Right cardiac atrium (tissue), 5 donors: ENCODE measurements around the gene SPACA4. TPM values are rescaled to one million over a fixed set of nuclear protein-coding genes. Genes with fewer than 3 reads are reported as not detected.
A peak's percentile ranks its signal among the peaks of the same experiment; 100 is the strongest.
"Not testable (repeated sequence)": the region's sequence is repeated elsewhere in the genome, so short reads cannot be mapped to it uniquely, and the experiment has no call there.

Experiments
- ATAC-seq, 2 donors: fragments of 200-7000 bp; cut with Tn5 transposase; one replicate each; pipeline versions ENCODE4 v1.8.0 to v1.9.1; 2020; ENCODE audit warnings: moderate library complexity in 2 of 2, mild to moderate bottlenecking in 1 of 2
- DNase-seq, 3 donors: peaks; one replicate each; pipeline ENCODE4 v3.0.0-alpha.2; 2020
- H3K27ac ChIP-seq: one replicate; pipeline ENCODE4 v1.5.1; 2013; ENCODE audit warnings: mild to moderate bottlenecking, low read length, control low read depth, moderate library complexity
- H3K27me3 ChIP-seq: one replicate; pipeline ENCODE4 v1.6.1; 2013; ENCODE audit not compliant: control insufficient read depth, insufficient read depth
- H3K4me1 ChIP-seq: one replicate; pipeline ENCODE4 v1.6.1; 2013; ENCODE audit warnings: low read length; ENCODE audit not compliant: control insufficient read depth, insufficient read depth
- H3K4me3 ChIP-seq: one replicate; pipeline ENCODE4 v1.5.1; 2013; ENCODE audit warnings: low read length, control low read depth
- H3K9me3 ChIP-seq: one replicate; pipeline ENCODE4 v1.6.1; 2013; ENCODE audit warnings: low read length; ENCODE audit not compliant: control insufficient read depth
- WGBS: extraction: QIAGEN DNeasy Blood & Tissue Kit; methylation state at CpG from one replicate; pipeline ENCODE4 v1.1.7; 2013; 5-methylcytosine and 5-hydroxymethylcytosine counted together
- intact Hi-C, 4 donors: fragments of 100-400 bp; cut with DNase I; formaldehyde crosslinking; loops; one replicate each; pipeline versions ENCODE4 v1.11.0 to v1.14.0; 2022 to 2023
- polyA plus RNA-seq: library from polyadenylated mRNA; stranded (reverse); fragments of 200-250 nt; gene quantifications from one replicate; pipeline ENCODE4 v1.2.3, GENCODE V29; 2013
- total RNA-seq, 4 donors: library from RNA; stranded (reverse); fragmentation: NEBNext Ultra II Directional; extraction: Animal tissue kit (Norgen Biotek cat#: 25700); gene quantifications; one replicate each; pipeline ENCODE4 v1.2.1, GENCODE V29; 2021
- donor health status: healthy with polysubstance abuse.
- donor health status: DM: no; HTN: yes; CAD: no.
- donor health status: DM: no; HTN: no; CAD: no.
- donor health status: DM: no; HTN: yes; CAD: no; lungs with severe emphysema.
- donor health status: DM: yes; HTN: yes; CAD: no.

SPACA4 gene
- total and polyA plus RNA-seq, 5 donors = not detected

GRCh38 chr19:48575931-48576622, 30.5 kb upstream of the SPACA4 start:
- Histone ChIP-seq H3K27me3 (no peaks in the 10 kb centered on the region), H3K9me3 (no peaks in the 10 kb centered on the region), H3K4me3 (no peak overlapping the region), H3K27ac (no peak overlapping the region), H3K4me1 (no peaks in the 10 kb centered on the region)
- ATAC-seq (no peak), DNase-seq (no peak)
- WGBS = 76% methylated on average over 23 of the region's 23 CpGs
- intact Hi-C loops = no loop called here

- H3K9me3 ChIP-seq, H3K27me3 ChIP-seq, ATAC-seq, H3K4me1 ChIP-seq, H3K27ac ChIP-seq, intact Hi-C loops, DNase-seq, H3K4me3 ChIP-seq: not testable (repeated sequence)
- 94% methylated on average over 7 of the region's 7 CpGs for WGBS
Measured at GRCh38 chr19:48577908-48578307, 28.6 kb upstream of the SPACA4 start.

DNA sequence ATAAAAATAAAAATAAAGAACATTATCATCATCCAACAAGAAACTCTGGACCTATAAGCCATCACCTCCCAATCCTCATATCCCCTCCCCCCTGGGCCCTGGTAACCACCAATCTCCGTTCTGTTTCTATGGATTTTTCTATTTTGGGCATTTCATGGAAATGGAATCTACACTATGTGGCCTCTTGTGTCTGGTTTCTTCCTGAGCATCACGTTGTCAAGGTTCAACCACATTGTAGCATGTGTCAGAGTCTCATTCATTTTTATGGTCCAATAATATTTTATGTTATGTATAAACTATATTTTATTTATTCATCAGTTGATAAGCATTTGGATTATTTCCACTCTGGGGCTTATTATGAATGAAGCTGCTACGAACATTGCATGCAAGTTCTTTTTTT, 27.7 kb upstream of the SPACA4 start:
- ATAC-seq (no peak), DNase-seq (no peak)
- H3K4me1 ChIP-seq = no peaks in the 10 kb centered on the region
- H3K27ac ChIP-seq = no peak overlapping the region
- H3K9me3 ChIP-seq = no peaks in the 10 kb centered on the region
- no peak overlapping the region for H3K4me3 ChIP-seq
- WGBS = 33% methylated on average over 3 of the region's 3 CpGs
- H3K27me3 ChIP-seq = no peaks in the 10 kb centered on the region
- intact Hi-C loops = no loop called here

DNA sequence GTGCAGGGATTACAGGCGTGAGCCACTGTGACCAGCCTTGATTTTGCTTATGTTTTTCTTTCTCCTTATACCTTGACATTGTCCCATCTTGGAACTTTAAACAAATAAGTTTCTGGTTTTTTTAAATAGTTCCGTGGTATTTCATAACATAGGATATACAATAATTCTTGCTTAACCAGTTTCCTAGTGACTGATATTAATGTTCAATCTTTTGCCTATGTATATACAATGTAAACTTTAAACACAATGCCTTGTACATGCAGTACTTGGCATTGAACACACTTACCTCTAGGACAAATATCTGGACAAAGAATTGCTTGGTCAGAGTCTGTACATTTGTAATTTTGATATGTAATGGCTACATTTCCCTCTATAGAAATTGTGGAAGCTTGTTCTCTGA, 24.4 kb upstream of the SPACA4 start:
- ATAC-seq (no peak), DNase-seq (no peak)
- no peak overlapping the region for H3K4me3 ChIP-seq
- H3K9me3 ChIP-seq = no peaks in the 10 kb centered on the region
- intact Hi-C loops = loop anchor here in 3 of 4 donors (5.0 to 10.0 kb wide), 3 partner anchors 75 to 267 kb away; no protein-coding TSS in a partner anchor
- no peaks in the 10 kb centered on the region for H3K27me3 ChIP-seq
- WGBS = 82% methylated on average over 2 of the region's 2 CpGs
- H3K27ac ChIP-seq = no peak overlapping the region
- H3K4me1 ChIP-seq = no peaks in the 10 kb centered on the region

DNA sequence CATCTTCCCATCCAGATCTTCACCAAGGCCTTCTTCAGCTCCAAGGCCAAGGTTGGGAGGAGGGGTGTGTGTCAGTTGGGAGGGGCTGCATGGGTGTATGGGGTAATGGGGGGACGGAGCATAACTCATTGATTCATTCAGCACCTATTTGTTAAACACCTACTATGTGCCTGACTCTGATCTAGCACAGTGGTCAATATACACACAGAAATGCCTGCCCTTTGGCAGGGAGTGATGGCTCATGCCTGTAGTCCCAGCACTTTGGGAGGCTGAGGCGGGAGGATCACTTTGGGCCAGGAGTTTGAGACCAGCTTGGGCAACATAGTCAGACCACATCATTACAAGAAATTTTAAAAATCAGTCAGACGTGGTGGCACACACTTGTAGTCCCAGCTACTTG, 19.2 kb upstream of the SPACA4 start:
- 94% methylated on average over 3 of the region's 3 CpGs for WGBS
- ATAC-seq (no peak), DNase-seq (no peak)
- no peak overlapping the region for H3K27ac ChIP-seq
- no peaks in the 10 kb centered on the region for H3K4me1 ChIP-seq
- no peaks in the 10 kb centered on the region for H3K9me3 ChIP-seq
- no peaks in the 10 kb centered on the region for H3K27me3 ChIP-seq
- intact Hi-C loops = loop anchor here in 3 of 4 donors (5.0 to 10.0 kb wide), 4 partner anchors 85 to 273 kb away; no protein-coding TSS in a partner anchor
- no peak overlapping the region for H3K4me3 ChIP-seq

DNA sequence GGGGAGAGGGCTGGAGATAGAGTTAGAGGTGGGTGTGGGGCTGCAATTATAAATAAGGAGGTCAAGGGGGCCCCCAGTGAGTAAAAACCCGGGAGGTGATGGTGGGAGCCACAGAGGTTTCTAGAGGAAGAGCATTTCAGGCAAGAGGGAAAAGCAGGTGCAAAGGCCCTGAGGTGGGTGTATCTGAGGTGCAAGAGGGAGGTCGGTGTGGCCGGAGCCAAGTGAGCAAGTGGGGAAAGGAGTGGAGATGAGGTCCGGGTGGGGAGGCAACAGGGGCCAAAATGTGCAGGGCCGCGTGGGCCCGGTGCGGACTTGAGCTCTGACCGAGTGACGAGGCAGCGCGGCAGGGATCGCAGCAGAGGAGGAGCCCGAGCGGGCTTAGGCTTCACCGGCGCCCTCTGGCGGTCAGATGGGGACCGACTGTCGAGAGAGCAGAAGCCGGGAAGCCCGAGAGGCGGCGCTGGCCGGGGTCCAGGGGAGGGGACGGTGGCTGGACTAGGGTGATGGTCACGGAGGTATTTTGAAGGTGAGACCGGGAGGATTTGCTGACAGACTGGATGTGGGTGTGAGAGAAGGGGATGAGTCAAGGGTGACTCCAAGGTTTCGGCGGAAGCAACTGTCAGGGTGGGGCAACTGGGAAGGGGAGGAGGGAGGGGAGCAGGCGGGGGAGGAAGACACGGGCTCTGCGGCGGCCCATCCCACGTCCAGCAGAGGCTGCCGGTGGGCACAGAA, 17.7 kb upstream of the SPACA4 start:
- H3K4me3 ChIP-seq = peak overlapping the region; percentile 23
- WGBS = 5% methylated on average over 36 of the region's 36 CpGs
- no peaks in the 10 kb centered on the region for H3K4me1 ChIP-seq
- H3K9me3 ChIP-seq = no peaks in the 10 kb centered on the region
- DNase-seq (peak; percentile 94 to 98 (median 98)), ATAC-seq (peak; percentile 88 to 89)
- no peak overlapping the region for H3K27ac ChIP-seq
- intact Hi-C loops = loop anchor here in 3 of 4 donors (5.0 to 10.0 kb wide), 4 partner anchors 87 to 274 kb away; no protein-coding TSS in a partner anchor
- no peaks in the 10 kb centered on the region for H3K27me3 ChIP-seq

DNA sequence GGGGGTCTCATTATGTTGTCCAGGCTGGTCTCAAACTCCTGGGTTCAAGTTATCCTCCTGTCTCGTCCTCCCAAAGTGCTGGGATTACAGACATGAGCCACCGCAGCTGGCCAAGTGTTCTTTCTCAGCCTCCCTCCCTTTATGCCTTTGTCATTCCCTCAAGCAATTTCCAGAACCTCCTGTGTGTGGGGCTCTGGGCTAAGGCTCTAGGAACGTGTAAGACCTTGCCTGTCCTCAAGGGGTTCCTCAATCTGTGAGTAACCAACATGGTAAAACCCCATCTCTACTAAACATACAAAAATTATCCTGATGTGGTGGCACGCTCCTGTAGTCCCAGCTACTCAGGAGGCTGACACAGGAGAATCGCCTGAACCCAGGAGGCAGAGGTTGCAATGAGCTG, 15.5 kb upstream of the SPACA4 start:
- H3K27me3 ChIP-seq = no peaks in the 10 kb centered on the region
- no peak overlapping the region for H3K27ac ChIP-seq
- H3K4me1 ChIP-seq = no peaks in the 10 kb centered on the region
- DNase-seq (no peak), ATAC-seq (no peak)
- no peaks in the 10 kb centered on the region for H3K9me3 ChIP-seq
- WGBS = 77% methylated on average over 5 of the region's 5 CpGs
- intact Hi-C loops = no loop called here
- H3K4me3 ChIP-seq = no peak overlapping the region

DNA sequence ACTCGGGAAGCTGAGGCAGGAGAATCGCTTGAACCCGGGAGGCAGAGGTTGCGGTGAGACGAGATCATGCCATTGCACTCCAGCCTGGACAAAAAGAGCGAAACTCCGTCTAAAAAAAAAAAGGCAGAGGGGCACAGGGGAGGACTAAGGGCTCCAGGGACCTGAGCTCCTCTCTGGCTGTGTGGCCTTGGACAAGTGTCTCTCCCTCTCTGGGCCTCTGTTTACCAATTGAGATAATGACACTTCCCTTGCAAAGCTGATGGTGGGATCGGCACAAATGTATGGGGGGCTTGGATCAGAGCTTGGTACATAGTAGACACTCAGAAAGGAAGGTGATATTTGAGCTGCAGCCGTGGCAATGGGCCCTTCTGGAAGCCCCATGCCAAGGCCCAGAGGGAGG, 11.4 kb upstream of the SPACA4 start:
- no peak for ATAC-seq
- Histone ChIP-seq H3K27ac (no peak overlapping the region), H3K4me3 (no peak overlapping the region), H3K27me3 (no peaks in the 10 kb centered on the region), H3K4me1 (no peaks in the 10 kb centered on the region), H3K9me3 (no peaks in the 10 kb centered on the region)
- intact Hi-C loops = no loop called here
- no peak for DNase-seq
- WGBS = 86% methylated on average over 9 of the region's 9 CpGs

GRCh38 chr19:48595833-48596232, 10.7 kb upstream of the SPACA4 start:
- H3K27me3 ChIP-seq = no peaks in the 10 kb centered on the region
- no peak overlapping the region for H3K27ac ChIP-seq
- ATAC-seq (no peak), DNase-seq (no peak)
- WGBS = 68% methylated on average over 6 of the region's 6 CpGs
- H3K4me3 ChIP-seq = no peak overlapping the region
- no peaks in the 10 kb centered on the region for H3K9me3 ChIP-seq
- H3K4me1 ChIP-seq = no peaks in the 10 kb centered on the region
- intact Hi-C loops = no loop called here

DNA sequence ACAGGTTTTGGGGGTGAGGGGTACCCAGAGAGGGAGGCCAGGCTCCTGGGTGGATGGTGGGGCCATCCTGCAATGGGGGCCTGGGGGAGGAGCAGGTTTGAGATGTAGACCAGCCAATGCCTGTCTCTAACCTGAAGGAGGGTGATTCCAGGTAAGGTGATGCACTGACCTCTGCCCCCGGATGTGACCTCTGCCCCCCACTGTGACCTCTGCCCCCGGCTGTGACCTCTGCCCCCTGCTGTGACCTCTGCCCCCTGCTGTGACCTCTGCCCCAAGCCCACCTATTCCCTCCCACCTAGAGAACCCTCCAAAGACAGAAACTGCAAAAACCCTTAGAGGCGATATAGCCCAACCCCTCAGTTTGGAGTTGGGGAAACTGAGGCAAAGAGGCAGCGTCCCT, 10.3 kb upstream of the SPACA4 start:
- Histone ChIP-seq H3K27ac (no peak overlapping the region), H3K27me3 (no peaks in the 10 kb centered on the region), H3K4me1 (no peaks in the 10 kb centered on the region), H3K9me3 (no peaks in the 10 kb centered on the region), H3K4me3 (no peak overlapping the region)
- DNase-seq = no peak
- intact Hi-C loops = no loop called here
- 77% methylated on average over 4 of the region's 4 CpGs for WGBS
- no peak for ATAC-seq

GRCh38 chr19:48596679-48597465, 9.7 kb upstream of the SPACA4 start:
- intact Hi-C loops = no loop called here
- WGBS = 81% methylated on average over 39 of the region's 39 CpGs
- ATAC-seq = no peak
- no peak overlapping the region for H3K27ac ChIP-seq
- no peaks in the 10 kb centered on the region for H3K4me1 ChIP-seq
- H3K4me3 ChIP-seq = no peak overlapping the region
- no peaks in the 10 kb centered on the region for H3K27me3 ChIP-seq
- no peak for DNase-seq
- H3K9me3 ChIP-seq = no peaks in the 10 kb centered on the region
